ENCODE data around the gene GPR15.

Gene GPR15

DNA sequence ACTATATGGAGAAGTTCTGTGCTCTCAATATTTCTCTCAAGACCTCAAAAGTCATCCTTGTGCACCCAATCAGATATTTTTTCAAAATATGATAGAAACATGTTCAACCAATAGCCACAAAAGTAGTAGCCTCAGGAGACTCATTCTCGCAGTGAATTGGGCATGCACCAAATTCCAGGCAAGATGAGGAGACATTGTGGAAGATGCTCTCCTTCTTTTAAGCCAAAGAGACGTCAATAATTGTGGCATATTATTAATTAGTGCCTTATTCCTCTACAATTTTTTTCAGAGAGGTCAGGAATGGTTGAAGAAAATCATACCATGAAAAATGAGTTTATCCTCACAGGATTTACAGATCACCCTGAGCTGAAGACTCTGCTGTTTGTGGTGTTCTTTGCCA is 34.4 kb upstream of the GPR15 start, which contains the start of gene OR5K2:
Gene OR5K2, plus strand, starts transcription at position 301 of the 400 bp plus-strand sequence. Its CDS starts 0 bp downstream, at position 301.
- H4K20me1 ChIP-seq (ENCODE audit: insufficient read depth, low read length): no peaks in the 10 kb centered on the region
- TF ChIP-seq, protein P1, sequence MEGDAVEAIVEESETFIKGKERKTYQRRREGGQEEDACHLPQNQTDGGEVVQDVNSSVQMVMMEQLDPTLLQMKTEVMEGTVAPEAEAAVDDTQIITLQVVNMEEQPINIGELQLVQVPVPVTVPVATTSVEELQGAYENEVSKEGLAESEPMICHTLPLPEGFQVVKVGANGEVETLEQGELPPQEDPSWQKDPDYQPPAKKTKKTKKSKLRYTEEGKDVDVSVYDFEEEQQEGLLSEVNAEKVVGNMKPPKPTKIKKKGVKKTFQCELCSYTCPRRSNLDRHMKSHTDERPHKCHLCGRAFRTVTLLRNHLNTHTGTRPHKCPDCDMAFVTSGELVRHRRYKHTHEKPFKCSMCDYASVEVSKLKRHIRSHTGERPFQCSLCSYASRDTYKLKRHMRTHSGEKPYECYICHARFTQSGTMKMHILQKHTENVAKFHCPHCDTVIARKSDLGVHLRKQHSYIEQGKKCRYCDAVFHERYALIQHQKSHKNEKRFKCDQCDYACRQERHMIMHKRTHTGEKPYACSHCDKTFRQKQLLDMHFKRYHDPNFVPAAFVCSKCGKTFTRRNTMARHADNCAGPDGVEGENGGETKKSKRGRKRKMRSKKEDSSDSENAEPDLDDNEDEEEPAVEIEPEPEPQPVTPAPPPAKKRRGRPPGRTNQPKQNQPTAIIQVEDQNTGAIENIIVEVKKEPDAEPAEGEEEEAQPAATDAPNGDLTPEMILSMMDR (IDR thresholded peaks at IDR 0.05; ENCODE audit: low read length): no peak
- TF ChIP-seq EZH2phosphoT487 (IDR thresholded peaks at IDR 0.05; ENCODE audit: low read length) (no peak), EZH2 (optimal IDR thresholded peaks at IDR 0.05; ENCODE audit: low read depth, low read length) (no peak)

DNA sequence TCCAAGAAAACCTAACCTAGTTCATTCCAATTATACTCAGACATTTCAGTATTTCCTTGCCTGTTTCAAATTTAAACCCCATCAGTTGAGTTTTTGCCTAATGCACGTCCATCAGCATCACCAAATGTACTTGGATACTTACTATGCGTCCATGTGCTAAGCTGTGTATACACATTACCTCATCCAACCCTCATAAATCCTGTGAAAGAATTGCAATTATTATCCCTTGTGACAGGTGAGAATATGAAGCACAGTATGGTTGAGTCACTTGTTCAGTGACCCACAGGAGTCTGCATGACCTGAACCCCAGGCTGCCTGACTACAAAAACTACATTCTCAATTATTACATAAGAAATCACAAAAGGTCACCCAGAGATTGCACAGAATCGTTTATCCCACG is 31.8 kb upstream of the GPR15 start:
- Histone ChIP-seq H2AFZ (ENCODE audit: low read length) (no peak overlapping the region), H3K36me3 (replicated peaks; ENCODE audit: insufficient read depth, low read length) (no peaks in the 10 kb centered on the region), H3K9me3 (replicated peaks; ENCODE audit: insufficient read depth, low read length) (no peaks in the 10 kb centered on the region), H3K4me2 (ENCODE audit: low read depth, low read length) (no peak overlapping the region), H3K79me2 (ENCODE audit: low read length) (no peaks in the 10 kb centered on the region), H3K4me1 (ENCODE audit: low read length) (no peaks in the 10 kb centered on the region), H3K9ac (ENCODE audit: low read length) (no peak overlapping the region), H3K4me3 (ENCODE audit: low read length) (no peak overlapping the region), H3K27ac (ENCODE audit: low read length) (no peak overlapping the region), H3K27me3 (replicated peaks; ENCODE audit: insufficient read depth, low read length) (no peaks in the 10 kb centered on the region), H4K20me1 (ENCODE audit: insufficient read depth, low read length) (no peaks in the 10 kb centered on the region), H3K9me2 (replicated peaks; ENCODE audit: insufficient read depth, low read length) (no peaks in the 10 kb centered on the region), H3F3A (ENCODE audit: insufficient read depth, low read length) (no peaks in the 10 kb centered on the region)
- TF ChIP-seq, protein P1 (IDR thresholded peaks at IDR 0.05; ENCODE audit: low read length): no peak
- no peak for TF ChIP-seq EZH2 (optimal IDR thresholded peaks at IDR 0.05; ENCODE audit: low read depth, low read length)
- no peak for TF ChIP-seq EZH2phosphoT487 (IDR thresholded peaks at IDR 0.05; ENCODE audit: low read length)
- DNase-seq: no peak

More for the DNA sequence above, 34.4 kb upstream of the GPR15 start, which contains the start of gene OR5K2:
- no peak within 1 kb of the TSS for H3K27ac ChIP-seq (ENCODE audit: low read length)
- H3F3A ChIP-seq (ENCODE audit: insufficient read depth, low read length): no peaks in the 10 kb centered on the region
- no peak within 1 kb of the TSS for H3K9ac ChIP-seq (ENCODE audit: low read length)
- no peaks in the 10 kb centered on the region for H3K27me3 ChIP-seq (replicated peaks; ENCODE audit: insufficient read depth, low read length)
- H2AFZ ChIP-seq (ENCODE audit: low read length): no peak within 1 kb of the TSS
- H3K9me2 ChIP-seq (replicated peaks; ENCODE audit: insufficient read depth, low read length): no peaks in the 10 kb centered on the region
- H3K9me3 ChIP-seq (replicated peaks; ENCODE audit: insufficient read depth, low read length): no peaks in the 10 kb centered on the region
- H3K4me2 ChIP-seq (ENCODE audit: low read depth, low read length): no peak within 1 kb of the TSS
- H3K36me3 ChIP-seq (replicated peaks; ENCODE audit: insufficient read depth, low read length): no peaks in the 10 kb centered on the region
- H3K4me3 ChIP-seq (ENCODE audit: low read length): no peak within 1 kb of the TSS
- DNase-seq: no peak
- no peaks in the 10 kb centered on the region for H3K79me2 ChIP-seq (ENCODE audit: low read length)
- no peaks in the 10 kb centered on the region for H3K4me1 ChIP-seq (ENCODE audit: low read length)

DNA sequence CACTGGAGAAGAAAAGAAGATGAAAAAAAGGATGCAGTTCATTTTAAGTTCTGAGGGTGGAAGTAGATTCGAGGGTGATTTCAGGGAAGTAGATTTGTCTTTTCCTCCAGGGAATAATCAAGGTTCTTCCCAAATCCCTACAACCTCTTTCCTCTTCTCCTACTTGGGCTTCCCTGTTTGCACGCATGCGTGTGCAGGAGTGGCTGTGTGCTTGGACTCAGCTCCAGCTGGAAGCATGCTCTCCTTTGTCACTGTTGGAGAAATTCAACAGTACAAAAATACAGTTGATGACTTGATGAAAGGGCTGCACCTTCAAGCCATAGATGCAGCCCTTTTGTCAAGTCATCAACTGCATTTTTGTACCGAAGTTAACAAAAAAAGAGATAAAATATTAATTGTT is 30.5 kb upstream of the GPR15 start:
- Histone ChIP-seq H3K9me3 (replicated peaks; ENCODE audit: insufficient read depth, low read length) (no peaks in the 10 kb centered on the region), H3K9ac (ENCODE audit: low read length) (no peak overlapping the region), H3K27ac (ENCODE audit: low read length) (no peak overlapping the region), H3K4me2 (ENCODE audit: low read depth, low read length) (no peak overlapping the region), H3K9me2 (replicated peaks; ENCODE audit: insufficient read depth, low read length) (no peaks in the 10 kb centered on the region), H3K4me1 (ENCODE audit: low read length) (no peaks in the 10 kb centered on the region), H3K4me3 (ENCODE audit: low read length) (no peak overlapping the region), H2AFZ (ENCODE audit: low read length) (no peak overlapping the region), H3K79me2 (ENCODE audit: low read length) (no peaks in the 10 kb centered on the region), H3K27me3 (replicated peaks; ENCODE audit: insufficient read depth, low read length) (no peaks in the 10 kb centered on the region), H3F3A (ENCODE audit: insufficient read depth, low read length) (no peaks in the 10 kb centered on the region), H3K36me3 (replicated peaks; ENCODE audit: insufficient read depth, low read length) (no peaks in the 10 kb centered on the region), H4K20me1 (ENCODE audit: insufficient read depth, low read length) (no peaks in the 10 kb centered on the region)
- DNase-seq: no peak
- TF ChIP-seq, protein P1 (IDR thresholded peaks at IDR 0.05; ENCODE audit: low read length): no peak
- TF ChIP-seq EZH2phosphoT487 (IDR thresholded peaks at IDR 0.05; ENCODE audit: low read length) (no peak), EZH2 (optimal IDR thresholded peaks at IDR 0.05; ENCODE audit: low read depth, low read length) (no peak)

All from MM.1S (cell line).